Neutrophil (primary cell): ENCODE measurements around the gene ANTXR2.

Source experiments
- H3K27ac ChIP-seq: fragments of 200-600 bp; sonication (generic); 2 replicates; pipeline ENCODE4 v1.5.1; 2016; ENCODE audit warnings: mild to moderate bottlenecking, moderate library complexity
- H3K27me3 ChIP-seq: fragments of 200-600 bp; sonication (generic); 2 replicates; pipeline ENCODE4 v1.6.0; 2016; ENCODE audit warnings: mild to moderate bottlenecking
- H3K36me3 ChIP-seq: fragments of 200-600 bp; sonication (generic); 2 replicates; pipeline ENCODE4 v1.5.1; 2017
- H3K4me1 ChIP-seq, 2 experiments: fragments of 200-600 bp in 1 of 2; sonication (generic) in 1 of 2; 1 replicate in 1 of 2; 2 replicates in 1 of 2; pipeline versions ENCODE4 v1.5.1 to v1.6.1; 2013 to 2016; ENCODE audit warnings: low read depth in 1 of 2, low read length in 1 of 2, mild to moderate bottlenecking in 1 of 2, moderate library complexity in 1 of 2; ENCODE audit not compliant: control insufficient read depth in 1 of 2, insufficient read depth in 1 of 2
- H3K4me3 ChIP-seq, 2 experiments: fragments of 200-600 bp in 1 of 2; sonication (generic) in 1 of 2; 1 replicate in 1 of 2; 2 replicates in 1 of 2; pipeline ENCODE4 v1.5.1; 2013 to 2016; ENCODE audit warnings: low read depth in 1 of 2, low read length in 1 of 2, mild to moderate bottlenecking in 1 of 2, moderate library complexity in 1 of 2
- H3K9me3 ChIP-seq: fragments of 200-600 bp; sonication (generic); 2 replicates; pipeline ENCODE4 v1.5.1; 2016
- TF ChIP-seq, protein P1 (sequence below): fragments of 200-600 bp; sonication (generic); IDR thresholded peaks from 2 replicates; pipeline ENCODE4 v1.5.1; 2016; ENCODE audit warnings: antibody characterized with exemption

The ANTXR2 gene

DNA sequence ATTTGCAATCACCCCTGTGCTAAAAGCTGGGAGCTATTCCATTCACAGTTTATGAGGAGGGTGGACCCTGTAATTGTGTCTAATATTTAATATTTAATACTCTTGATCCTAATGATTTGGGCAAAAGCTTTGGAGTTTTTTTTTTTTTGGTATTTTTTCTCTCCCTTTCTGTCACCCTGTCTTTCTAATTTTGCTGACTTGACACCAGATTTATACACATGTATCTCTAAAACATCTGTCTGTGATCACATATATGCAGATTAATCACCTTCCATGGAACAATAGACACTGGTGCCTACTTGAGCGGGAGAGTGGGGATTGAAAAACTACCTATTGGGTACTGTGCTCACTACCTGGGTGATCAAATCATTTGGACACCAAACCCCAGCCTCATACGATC is 18.7 kb upstream of the ANTXR2 start:
- Histone ChIP-seq H3K9me3 (no peaks in the 10 kb centered on the region), H3K36me3 (no peaks in the 10 kb centered on the region), H3K27me3 (no peaks in the 10 kb centered on the region), H3K27ac (no peak overlapping the region), H3K4me1 (no peaks in the 10 kb centered on the region), H3K4me3 (no peak overlapping the region)
- TF ChIP-seq, protein P1, sequence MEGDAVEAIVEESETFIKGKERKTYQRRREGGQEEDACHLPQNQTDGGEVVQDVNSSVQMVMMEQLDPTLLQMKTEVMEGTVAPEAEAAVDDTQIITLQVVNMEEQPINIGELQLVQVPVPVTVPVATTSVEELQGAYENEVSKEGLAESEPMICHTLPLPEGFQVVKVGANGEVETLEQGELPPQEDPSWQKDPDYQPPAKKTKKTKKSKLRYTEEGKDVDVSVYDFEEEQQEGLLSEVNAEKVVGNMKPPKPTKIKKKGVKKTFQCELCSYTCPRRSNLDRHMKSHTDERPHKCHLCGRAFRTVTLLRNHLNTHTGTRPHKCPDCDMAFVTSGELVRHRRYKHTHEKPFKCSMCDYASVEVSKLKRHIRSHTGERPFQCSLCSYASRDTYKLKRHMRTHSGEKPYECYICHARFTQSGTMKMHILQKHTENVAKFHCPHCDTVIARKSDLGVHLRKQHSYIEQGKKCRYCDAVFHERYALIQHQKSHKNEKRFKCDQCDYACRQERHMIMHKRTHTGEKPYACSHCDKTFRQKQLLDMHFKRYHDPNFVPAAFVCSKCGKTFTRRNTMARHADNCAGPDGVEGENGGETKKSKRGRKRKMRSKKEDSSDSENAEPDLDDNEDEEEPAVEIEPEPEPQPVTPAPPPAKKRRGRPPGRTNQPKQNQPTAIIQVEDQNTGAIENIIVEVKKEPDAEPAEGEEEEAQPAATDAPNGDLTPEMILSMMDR, result no peak

DNA sequence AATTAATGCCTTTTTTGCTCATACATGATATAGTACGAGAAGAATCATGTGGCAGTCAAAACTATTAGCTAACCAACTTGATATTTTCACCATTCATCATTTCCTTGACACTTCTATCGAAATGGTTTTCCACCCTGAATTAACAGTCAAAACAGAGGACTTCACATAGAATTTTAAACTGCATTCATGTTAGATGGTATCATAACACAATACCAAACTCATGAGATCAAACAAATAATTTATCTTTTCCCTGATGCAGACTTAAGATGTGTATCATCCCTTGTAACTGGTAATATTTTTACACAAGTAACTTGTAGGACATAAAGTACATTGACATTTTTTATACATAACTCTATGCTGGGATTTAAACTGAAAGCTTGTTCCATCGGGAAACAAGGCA is 18.2 kb upstream of the ANTXR2 start:
- Histone ChIP-seq H3K27ac (no peak overlapping the region), H3K4me3 (no peak overlapping the region), H3K4me1 (no peaks in the 10 kb centered on the region), H3K9me3 (no peaks in the 10 kb centered on the region), H3K27me3 (no peaks in the 10 kb centered on the region), H3K36me3 (no peaks in the 10 kb centered on the region)
- TF ChIP-seq, protein P1, result no peak

DNA sequence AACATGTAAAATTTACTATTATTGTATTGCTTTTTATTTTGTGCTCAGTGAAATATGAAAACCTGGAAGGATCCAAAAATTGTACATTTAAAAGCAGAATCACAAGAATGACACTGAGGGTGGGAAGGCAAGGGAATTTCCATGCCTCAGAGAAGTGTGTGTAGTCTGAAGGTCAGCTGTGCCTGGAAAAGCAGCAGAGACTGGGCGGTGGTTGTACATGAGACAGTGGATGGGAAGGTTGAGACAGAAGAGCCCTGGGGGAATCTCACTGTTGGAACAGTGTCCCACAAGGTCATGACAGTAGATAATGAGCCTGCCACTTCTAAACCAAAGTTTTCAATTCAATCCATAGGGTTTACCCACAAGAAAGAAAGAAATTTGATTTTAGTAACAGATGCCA is 17.1 kb upstream of the ANTXR2 start:
- H3K4me3 ChIP-seq, result no peak overlapping the region
- no peaks in the 10 kb centered on the region for H3K27me3 ChIP-seq
- TF ChIP-seq, protein P1, result no peak
- no peaks in the 10 kb centered on the region for H3K4me1 ChIP-seq
- no peak overlapping the region for H3K27ac ChIP-seq
- no peaks in the 10 kb centered on the region for H3K36me3 ChIP-seq
- no peaks in the 10 kb centered on the region for H3K9me3 ChIP-seq

DNA sequence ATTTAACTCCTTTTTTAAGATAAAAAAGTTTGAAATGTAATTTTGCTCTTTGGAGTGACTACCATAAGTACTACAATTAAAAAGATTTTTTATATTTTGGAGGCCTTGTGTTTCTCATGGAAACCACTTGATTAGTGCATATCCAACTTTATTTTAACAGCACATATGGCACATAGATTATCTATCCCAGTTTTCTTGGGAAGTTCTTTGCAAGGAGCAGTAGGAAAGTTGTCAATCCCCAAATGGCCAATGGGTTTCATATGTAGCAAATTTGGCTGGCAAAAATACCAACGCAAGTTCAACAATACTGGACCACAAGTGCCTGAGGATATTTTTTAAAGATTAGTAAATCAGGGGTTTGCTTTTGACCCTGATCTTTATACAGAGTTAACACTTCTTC is 15.4 kb upstream of the ANTXR2 start:
- TF ChIP-seq, protein P1, result no peak
- Histone ChIP-seq H3K27ac (no peak overlapping the region), H3K9me3 (no peaks in the 10 kb centered on the region), H3K36me3 (no peaks in the 10 kb centered on the region), H3K4me3 (no peak overlapping the region), H3K27me3 (no peaks in the 10 kb centered on the region), H3K4me1 (no peaks in the 10 kb centered on the region)

DNA sequence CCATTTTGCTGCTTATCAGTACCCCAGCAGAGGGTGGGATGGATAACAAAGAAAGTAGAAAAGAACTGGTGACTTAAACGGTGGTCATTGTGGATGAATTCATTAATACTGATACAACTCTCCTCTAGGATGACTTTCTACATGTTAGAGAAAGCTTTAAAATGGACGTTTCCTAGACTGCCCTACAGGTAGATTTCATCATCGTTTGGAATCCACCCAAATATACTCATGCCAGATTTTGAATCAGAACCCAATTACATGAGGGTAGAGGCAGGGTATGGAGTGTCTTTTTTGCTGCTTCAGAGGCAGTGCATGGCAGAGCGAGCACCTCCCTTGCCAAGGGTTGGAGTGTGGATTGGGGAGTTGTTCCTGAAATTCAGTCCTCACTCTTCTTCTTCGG is 13.3 kb upstream of the ANTXR2 start:
- H3K27ac ChIP-seq, result no peak overlapping the region
- no peaks in the 10 kb centered on the region for H3K4me1 ChIP-seq
- no peaks in the 10 kb centered on the region for H3K27me3 ChIP-seq

More for the DNA sequence above, 13.3 kb upstream of the ANTXR2 start:
- TF ChIP-seq, protein P1, result no peak
- H3K36me3 ChIP-seq, result no peaks in the 10 kb centered on the region
- no peak overlapping the region for H3K4me3 ChIP-seq
- H3K9me3 ChIP-seq, result no peaks in the 10 kb centered on the region
